HepG2 (cell line): ENCODE data around the gene UBASH3A. TPM values are rescaled to one million over a fixed set of nuclear protein-coding genes. Genes with fewer than 3 reads are reported as not detected.

Source experiments
- GMEB1 ChIP-seq: sonication (generic); formaldehyde crosslinking; IDR thresholded peaks from 2 replicates; pipeline ENCODE4 v1.5.1; 2020; ENCODE audit warnings: missing genetic modification reagents, mild to moderate bottlenecking, borderline replicate concordance
- NFAT5 ChIP-seq: sonication (generic); formaldehyde crosslinking; IDR thresholded peaks from 2 replicates; pipeline ENCODE4 v1.4.0; 2020; ENCODE audit warnings: missing genetic modification reagents
- PCBP1 ChIP-seq: fragments of 200-400 bp; formaldehyde crosslinking; IDR thresholded peaks from 2 replicates; pipeline ENCODE4 v1.6.1; 2017; ENCODE audit warnings: mild to moderate bottlenecking, low read depth, low read length, borderline replicate concordance
- PHF8 ChIP-seq: sonication (generic); formaldehyde crosslinking; IDR thresholded peaks from 2 replicates; pipeline ENCODE4 v1.5.0; 2020; ENCODE audit warnings: missing genetic modification reagents
- RFXAP ChIP-seq: sonication (generic); formaldehyde crosslinking; IDR thresholded peaks from 2 replicates; pipeline ENCODE4 v1.4.0; 2020; ENCODE audit warnings: missing genetic modification reagents, borderline replicate concordance
- SALL1 ChIP-seq: sonication (generic); formaldehyde crosslinking; IDR thresholded peaks from 2 replicates; pipeline ENCODE4 v1.8.0; 2022; ENCODE audit warnings: mild to moderate bottlenecking, missing genetic modification reagents
- SALL2 ChIP-seq: sonication (generic); formaldehyde crosslinking; IDR thresholded peaks from 2 replicates; pipeline ENCODE4 v1.8.1; 2023; ENCODE audit warnings: mild to moderate bottlenecking, missing genetic modification reagents, inconsistent platforms
- ZNF543 ChIP-seq: sonication (generic); formaldehyde crosslinking; IDR thresholded peaks from 2 replicates; pipeline ENCODE4 v1.4.0; 2020; ENCODE audit warnings: mild to moderate bottlenecking, missing genetic modification reagents
- ZNF605 ChIP-seq: sonication (generic); formaldehyde crosslinking; IDR thresholded peaks from 2 replicates; pipeline ENCODE4 v1.8.0; 2022; ENCODE audit warnings: mild to moderate bottlenecking, missing genetic modification reagents
- ZNF740 ChIP-seq: sonication (generic); formaldehyde crosslinking; IDR thresholded peaks from 2 replicates; pipeline ENCODE4 v1.4.0; 2020; ENCODE audit warnings: missing genetic modification reagents
- ZNF782 ChIP-seq: sonication (generic); formaldehyde crosslinking; IDR thresholded peaks from 2 replicates; pipeline ENCODE4 v1.4.0; 2020; ENCODE audit warnings: missing genetic modification reagents, mild to moderate bottlenecking, borderline replicate concordance
- ZNF891 ChIP-seq: sonication (generic); formaldehyde crosslinking; IDR thresholded peaks from 2 replicates; pipeline ENCODE4 v1.5.0; 2020; ENCODE audit warnings: mild to moderate bottlenecking, missing genetic modification reagents
- polyA plus RNA-seq, 8 experiments: library from polyadenylated mRNA; depleted of rRNA in 3 of 8; stranded (reverse) in 7 of 8; unstranded in 1 of 8; fragments of >200 nt; fragmentation: Illumina TruSeq in 4 of 8; extraction: Trizol in 4 of 8; gene quantifications; 2 replicates each; pipeline versions ENCODE4 v1.2.1 to v1.2.3, GENCODE V29; 2011 to 2016; ENCODE audit warnings: low read depth in 4 of 8, missing spikeins in 1 of 8, mixed read lengths in 1 of 8; ENCODE audit not compliant: insufficient read depth in 1 of 8
- total RNA-seq, 5 experiments: library from RNA; depleted of rRNA; stranded (reverse); fragments of >200 nt; fragmentation: Illumina TruSeq; extraction: Trizol; gene quantifications; 2 replicates each; pipeline ENCODE4 v1.2.3, GENCODE V29; 2016; ENCODE audit warnings: low read depth in 1 of 5
- TF ChIP-seq, protein P1 (sequence below): sonication (generic); formaldehyde crosslinking; IDR thresholded peaks from 2 replicates; pipeline ENCODE4 v1.8.0; 2022; ENCODE audit warnings: low read depth, missing genetic modification reagents
- TF ChIP-seq, protein P2 (sequence below): sonication (generic); formaldehyde crosslinking; IDR thresholded peaks from 2 replicates; pipeline ENCODE4 v1.8.1; 2022; ENCODE audit warnings: low read depth, mild to moderate bottlenecking, missing genetic modification reagents
- TF ChIP-seq, protein P3 (sequence below): IDR thresholded peaks from 2 replicates; pipeline ENCODE4 v1.6.1; 2016; ENCODE audit warnings: missing compliant biosample characterization, missing genetic modification reagents, borderline replicate concordance

The UBASH3A gene
- total and polyA plus RNA-seq, 2 of the 13 experiments (the other 11 are each of a cell fraction or from before 2014, with no cell fraction given) = not detected

DNA sequence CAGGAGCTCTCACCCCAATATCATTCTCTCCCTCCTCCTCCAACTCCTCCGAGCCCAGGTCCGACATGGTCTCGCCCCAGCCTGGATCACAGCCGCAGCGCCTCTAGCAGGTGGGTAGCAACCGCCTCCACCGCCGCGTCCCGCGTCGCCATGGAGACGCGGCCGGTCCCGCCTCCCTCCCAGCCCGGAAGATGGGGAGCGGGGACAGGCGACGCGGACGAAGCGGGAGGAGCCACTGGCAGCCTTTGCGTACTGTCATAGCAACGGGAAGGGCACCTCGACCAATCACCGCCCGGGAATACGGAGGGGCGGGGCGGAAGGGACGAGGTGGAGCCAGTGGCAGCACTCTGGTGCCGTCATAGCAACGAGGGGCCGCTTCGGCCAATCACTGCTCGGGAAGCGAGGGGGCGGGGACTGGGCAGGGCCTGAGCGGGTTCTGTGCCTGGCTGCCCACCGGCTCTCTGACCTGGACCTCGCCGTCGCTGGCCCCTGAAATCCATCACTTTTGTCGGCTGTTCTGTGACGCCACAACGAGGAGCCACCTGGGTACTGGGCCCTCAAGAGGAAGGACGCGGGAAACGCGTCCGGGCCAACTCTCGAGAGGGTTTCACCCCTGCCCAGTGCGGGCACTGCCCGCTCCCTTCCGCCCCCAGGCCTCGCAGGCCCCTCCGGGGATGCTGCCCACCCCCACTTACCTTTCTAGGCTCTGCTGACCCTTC, 92.6 kb downstream of the UBASH3A start, which contains the start of gene RSPH1 (continued):
- peak; percentile 69; the same call in 1 of the 2 replicates for TF ChIP-seq GMEB1 (CRISPR knock-in tag)
- TF ChIP-seq ZNF740 (CRISPR knock-in tag) = no peak
- TF ChIP-seq SALL1 = peak; percentile 45
- TF ChIP-seq PCBP1 = peak; percentile 15; the same call in 1 of the 2 replicates
- peak; percentile 95 for TF ChIP-seq RFXAP (CRISPR knock-in tag)
- peak; percentile 51; the same call in 1 of the 2 replicates for TF ChIP-seq SALL2 (CRISPR knock-in tag)
- TF ChIP-seq ZNF782 (CRISPR knock-in tag) = no peak
- TF ChIP-seq, protein P1, sequence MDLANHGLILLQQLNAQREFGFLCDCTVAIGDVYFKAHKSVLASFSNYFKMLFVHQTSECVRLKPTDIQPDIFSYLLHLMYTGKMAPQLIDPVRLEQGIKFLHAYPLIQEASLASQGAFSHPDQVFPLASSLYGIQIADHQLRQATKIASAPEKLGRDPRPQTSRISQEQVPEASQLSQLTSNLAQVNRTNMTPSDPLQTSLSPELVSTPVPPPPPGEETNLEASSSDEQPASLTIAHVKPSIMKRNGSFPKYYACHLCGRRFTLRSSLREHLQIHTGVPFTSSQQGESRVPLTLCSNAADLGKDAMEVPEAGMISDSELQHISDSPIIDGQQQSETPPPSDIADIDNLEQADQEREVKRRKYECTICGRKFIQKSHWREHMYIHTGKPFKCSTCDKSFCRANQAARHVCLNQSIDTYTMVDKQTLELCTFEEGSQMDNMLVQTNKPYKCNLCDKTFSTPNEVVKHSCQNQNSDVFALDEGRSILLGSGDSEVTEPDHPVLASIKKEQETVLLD = no peak
- TF ChIP-seq, protein P2, sequence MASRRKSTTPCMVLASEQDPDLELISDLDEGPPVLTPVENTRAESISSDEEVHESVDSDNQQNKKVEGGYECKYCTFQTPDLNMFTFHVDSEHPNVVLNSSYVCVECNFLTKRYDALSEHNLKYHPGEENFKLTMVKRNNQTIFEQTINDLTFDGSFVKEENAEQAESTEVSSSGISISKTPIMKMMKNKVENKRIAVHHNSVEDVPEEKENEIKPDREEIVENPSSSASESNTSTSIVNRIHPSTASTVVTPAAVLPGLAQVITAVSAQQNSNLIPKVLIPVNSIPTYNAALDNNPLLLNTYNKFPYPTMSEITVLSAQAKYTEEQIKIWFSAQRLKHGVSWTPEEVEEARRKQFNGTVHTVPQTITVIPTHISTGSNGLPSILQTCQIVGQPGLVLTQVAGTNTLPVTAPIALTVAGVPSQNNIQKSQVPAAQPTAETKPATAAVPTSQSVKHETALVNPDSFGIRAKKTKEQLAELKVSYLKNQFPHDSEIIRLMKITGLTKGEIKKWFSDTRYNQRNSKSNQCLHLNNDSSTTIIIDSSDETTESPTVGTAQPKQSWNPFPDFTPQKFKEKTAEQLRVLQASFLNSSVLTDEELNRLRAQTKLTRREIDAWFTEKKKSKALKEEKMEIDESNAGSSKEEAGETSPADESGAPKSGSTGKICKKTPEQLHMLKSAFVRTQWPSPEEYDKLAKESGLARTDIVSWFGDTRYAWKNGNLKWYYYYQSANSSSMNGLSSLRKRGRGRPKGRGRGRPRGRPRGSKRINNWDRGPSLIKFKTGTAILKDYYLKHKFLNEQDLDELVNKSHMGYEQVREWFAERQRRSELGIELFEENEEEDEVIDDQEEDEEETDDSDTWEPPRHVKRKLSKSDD = 0 out of 2 replicates have a peak, but pooled peaks have one; percentile 28
- no peak for TF ChIP-seq NFAT5 (CRISPR knock-in tag)
- TF ChIP-seq, protein P3, sequence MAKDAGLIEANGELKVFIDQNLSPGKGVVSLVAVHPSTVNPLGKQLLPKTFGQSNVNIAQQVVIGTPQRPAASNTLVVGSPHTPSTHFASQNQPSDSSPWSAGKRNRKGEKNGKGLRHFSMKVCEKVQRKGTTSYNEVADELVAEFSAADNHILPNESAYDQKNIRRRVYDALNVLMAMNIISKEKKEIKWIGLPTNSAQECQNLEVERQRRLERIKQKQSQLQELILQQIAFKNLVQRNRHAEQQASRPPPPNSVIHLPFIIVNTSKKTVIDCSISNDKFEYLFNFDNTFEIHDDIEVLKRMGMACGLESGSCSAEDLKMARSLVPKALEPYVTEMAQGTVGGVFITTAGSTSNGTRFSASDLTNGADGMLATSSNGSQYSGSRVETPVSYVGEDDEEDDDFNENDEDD (CRISPR knock-in tag) = peak; percentile 38; the same call in 1 of the 2 replicates
- 0 out of 2 replicates have a peak, but pooled peaks have one; percentile 38 for TF ChIP-seq ZNF605 (CRISPR knock-in tag)
- peak; percentile 67; the same call in 1 of the 2 replicates for TF ChIP-seq ZNF891
- no peak for TF ChIP-seq ZNF543 (CRISPR knock-in tag)
- 0 out of 2 replicates have a peak, but pooled peaks have one; percentile 31 for TF ChIP-seq PHF8 (CRISPR knock-in tag)
